Fibroblast of villous mesenchyme (primary cell): ENCODE results near the gene LRTM2. TPM values are rescaled to one million over a fixed set of nuclear protein-coding genes. Genes with fewer than 3 reads are reported as not detected.

ENCODE experiments used
- DNase-seq: peaks from one replicate; pipeline ENCODE4 v3.0.0-alpha.2; 2010; ENCODE audit warnings: low read depth
- H3K4me3 ChIP-seq: 2 replicates; pipeline ENCODE4 v1.5.1; 2011; ENCODE audit warnings: low read depth, mild to moderate bottlenecking, low read length
- CTCF ChIP-seq: IDR thresholded peaks from 2 replicates; pipeline ENCODE4 v1.5.1; 2012; ENCODE audit warnings: low read depth, mild to moderate bottlenecking, low read length; ENCODE audit not compliant: insufficient read depth
- total RNA-seq: library from RNA; depleted of rRNA; stranded (reverse); fragments of >200 nt; gene quantifications from 2 replicates; pipeline ENCODE4 v1.2.3, GENCODE V29; 2012

LRTM2 gene
- total RNA-seq, 1 donor = not detected

- TF ChIP-seq CTCF = no peak
- H3K4me3 ChIP-seq = no peak overlapping the region
- DNase-seq = no peak
These were observed 6.0 kb downstream of the LRTM2 start for GRCh38 chr12:1826401-1826800.

GRCh38 chr12:1826867-1827705 lies 6.7 kb downstream of the LRTM2 start:
- no peak for DNase-seq
- no peak for TF ChIP-seq CTCF
- H3K4me3 ChIP-seq = no peak overlapping the region

GRCh38 chr12:1827826-1828805 lies 7.8 kb downstream of the LRTM2 start:
- no peak overlapping the region for H3K4me3 ChIP-seq
- TF ChIP-seq CTCF = no peak
- DNase-seq = no peak

- no peak for DNase-seq
- no peak for TF ChIP-seq CTCF
These were observed 8.5 kb downstream of the LRTM2 start for GRCh38 chr12:1828856-1829255.

DNA sequence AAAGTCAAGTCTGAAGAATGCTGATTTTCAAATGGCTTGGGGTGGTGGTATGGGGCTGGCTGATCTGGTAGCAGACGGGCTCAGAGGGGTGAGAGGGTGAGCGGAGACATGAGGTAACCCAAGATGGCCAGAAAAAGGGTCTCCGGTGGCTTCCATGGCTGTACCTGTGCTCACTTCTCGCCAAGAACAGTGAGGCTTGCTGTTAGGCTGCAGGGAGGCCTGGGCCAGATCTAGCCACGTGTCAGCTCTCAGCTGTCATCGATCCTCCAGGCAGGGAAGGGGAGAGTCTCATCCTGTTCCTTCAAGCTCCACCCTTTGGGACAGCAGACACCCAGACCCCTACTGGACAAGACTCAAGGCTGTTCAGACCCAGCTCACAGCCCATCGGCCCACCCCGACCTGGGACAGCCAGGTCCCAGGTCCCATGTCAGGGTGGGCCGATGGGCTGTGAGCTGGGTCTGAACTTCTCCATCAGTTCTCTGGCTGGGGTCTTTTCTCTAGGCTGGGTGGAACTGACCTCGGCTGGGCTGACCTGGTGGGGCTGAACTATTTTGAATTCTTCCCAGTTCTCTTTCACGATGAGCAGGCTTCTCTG lies 9.0 kb downstream of the LRTM2 start:
- TF ChIP-seq CTCF = no peak
- no peak for DNase-seq
- H3K4me3 ChIP-seq = no peak overlapping the region

More at GRCh38 chr12:1828856-1829255, 8.5 kb downstream of the LRTM2 start:
- H3K4me3 ChIP-seq = no peak overlapping the region

DNA sequence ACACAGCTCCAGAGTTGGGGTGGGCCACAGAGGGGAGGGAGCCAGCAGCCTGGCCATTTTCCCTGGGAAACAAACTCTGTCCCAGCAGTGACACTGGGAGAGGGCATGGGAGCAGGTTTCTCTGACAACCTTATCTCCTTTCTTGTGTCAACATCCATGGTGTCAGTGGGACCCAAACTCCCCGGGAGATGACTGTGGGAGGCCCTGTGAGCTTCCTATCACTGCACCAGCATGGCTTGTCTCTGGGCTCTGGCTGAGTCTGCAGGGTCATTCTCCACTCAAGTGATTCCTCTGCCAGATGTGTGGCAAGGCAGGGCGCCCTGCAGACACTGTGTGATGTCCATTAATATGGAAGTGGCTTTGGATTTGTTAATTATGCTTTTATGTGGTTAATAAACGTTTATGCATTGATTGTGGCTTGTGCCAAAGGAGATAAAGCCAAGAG lies 10.1 kb downstream of the LRTM2 start:
- no peak overlapping the region for H3K4me3 ChIP-seq
- DNase-seq = no peak
- TF ChIP-seq CTCF = no peak
